Subcutaneous adipose tissue (tissue), 4 donors: ENCODE data around the gene LEMD1. TPM values are rescaled to one million over a fixed set of nuclear protein-coding genes. Genes with fewer than 3 reads are reported as not detected.

Experiments used
- total RNA-seq, 4 donors: library from RNA; depleted of rRNA; stranded (reverse); fragments of >200 nt; gene quantifications; one replicate each; pipeline ENCODE4 v1.1.0, GENCODE V29; 2016
- TF ChIP-seq, protein P1 (sequence below): fragments of 450-650 bp; IDR thresholded peaks from one replicate; pipeline ENCODE4 v1.5.1; 2016; ENCODE audit warnings: low read depth, mild to moderate bottlenecking, control low read depth, antibody characterized with exemption, moderate library complexity

Gene LEMD1
- total RNA-seq, 4 donors from 2014 or later, result not detected

DNA sequence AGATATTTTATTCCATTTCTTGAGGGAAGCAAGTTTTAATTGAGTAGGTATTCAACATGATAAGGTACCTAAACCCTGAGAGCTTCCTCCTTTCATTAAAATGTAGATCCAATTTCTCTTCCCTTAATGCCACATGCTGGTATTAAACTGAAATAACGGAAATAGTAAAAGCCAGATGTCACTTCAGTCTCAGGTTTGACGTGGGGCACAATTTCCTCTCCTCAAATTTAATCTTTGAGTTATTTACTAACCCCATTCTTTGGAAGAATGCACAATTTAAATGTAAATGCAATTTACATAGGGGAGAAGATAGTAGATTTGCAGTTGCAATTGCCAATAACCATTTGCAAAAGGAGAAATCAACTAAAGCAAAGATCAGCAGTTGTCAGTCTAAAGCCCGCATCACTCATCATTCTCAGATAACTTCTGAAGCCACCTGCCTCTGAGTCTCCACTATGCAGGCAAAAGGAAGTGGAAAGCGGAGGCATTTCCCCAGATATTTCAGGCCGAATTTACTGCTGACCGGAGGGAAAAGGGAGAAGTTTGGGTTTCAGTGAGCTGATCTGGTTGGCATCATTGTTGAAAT lies 2.1 kb upstream of the LEMD1 start:
- TF ChIP-seq, protein P1, sequence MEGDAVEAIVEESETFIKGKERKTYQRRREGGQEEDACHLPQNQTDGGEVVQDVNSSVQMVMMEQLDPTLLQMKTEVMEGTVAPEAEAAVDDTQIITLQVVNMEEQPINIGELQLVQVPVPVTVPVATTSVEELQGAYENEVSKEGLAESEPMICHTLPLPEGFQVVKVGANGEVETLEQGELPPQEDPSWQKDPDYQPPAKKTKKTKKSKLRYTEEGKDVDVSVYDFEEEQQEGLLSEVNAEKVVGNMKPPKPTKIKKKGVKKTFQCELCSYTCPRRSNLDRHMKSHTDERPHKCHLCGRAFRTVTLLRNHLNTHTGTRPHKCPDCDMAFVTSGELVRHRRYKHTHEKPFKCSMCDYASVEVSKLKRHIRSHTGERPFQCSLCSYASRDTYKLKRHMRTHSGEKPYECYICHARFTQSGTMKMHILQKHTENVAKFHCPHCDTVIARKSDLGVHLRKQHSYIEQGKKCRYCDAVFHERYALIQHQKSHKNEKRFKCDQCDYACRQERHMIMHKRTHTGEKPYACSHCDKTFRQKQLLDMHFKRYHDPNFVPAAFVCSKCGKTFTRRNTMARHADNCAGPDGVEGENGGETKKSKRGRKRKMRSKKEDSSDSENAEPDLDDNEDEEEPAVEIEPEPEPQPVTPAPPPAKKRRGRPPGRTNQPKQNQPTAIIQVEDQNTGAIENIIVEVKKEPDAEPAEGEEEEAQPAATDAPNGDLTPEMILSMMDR, result no peak

DNA sequence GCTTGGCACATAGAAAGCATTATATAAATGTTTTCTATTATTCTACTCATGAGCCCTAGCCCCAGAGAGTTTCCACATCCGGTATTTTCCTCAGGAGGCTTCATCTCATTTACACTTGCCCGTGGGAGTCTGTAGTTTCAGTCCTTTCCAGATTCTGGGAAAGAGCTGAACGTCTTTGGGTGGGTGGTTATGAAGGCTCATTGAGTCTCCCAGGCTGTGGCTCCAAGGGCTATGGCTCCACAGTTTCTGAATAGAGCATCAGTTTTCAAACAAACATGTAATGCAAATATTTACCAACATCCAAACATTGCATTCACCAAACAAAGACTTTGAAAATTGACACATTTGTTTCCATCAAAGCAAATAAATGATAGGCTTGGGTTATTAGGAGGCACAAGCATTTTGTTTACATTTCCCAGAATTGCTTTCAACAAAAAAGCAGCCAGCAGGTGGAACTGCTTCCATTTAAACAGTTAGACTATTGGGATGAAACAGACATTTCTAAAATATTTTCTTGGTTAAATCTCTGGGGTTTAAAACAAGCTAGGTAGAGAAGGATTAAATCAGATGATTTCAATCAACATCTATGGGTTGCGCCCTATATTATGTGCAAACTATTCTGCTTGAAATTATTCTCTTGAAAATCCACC lies 1.3 kb upstream of the LEMD1 start:
- TF ChIP-seq, protein P1, result no peak

DNA sequence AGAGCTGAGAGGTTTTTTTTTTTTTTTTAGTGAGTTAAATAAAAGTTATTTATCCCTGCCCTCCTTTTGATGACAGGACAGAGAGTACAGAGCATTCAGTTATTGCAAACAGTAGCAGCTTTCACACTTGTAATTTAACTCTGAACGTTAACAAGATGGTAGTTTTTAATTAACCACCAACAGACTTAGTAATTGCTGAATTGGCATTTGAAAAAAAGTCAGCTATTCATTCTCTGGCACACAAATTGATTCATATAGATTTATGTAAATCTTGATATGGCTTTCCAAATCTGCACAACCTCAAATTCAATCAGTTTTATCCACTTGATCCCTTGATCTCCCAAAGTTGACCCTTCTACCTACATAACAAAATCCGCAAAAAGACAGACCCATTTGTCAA lies 918 bp downstream of the LEMD1 start:
- TF ChIP-seq, protein P1, result no peak

DNA sequence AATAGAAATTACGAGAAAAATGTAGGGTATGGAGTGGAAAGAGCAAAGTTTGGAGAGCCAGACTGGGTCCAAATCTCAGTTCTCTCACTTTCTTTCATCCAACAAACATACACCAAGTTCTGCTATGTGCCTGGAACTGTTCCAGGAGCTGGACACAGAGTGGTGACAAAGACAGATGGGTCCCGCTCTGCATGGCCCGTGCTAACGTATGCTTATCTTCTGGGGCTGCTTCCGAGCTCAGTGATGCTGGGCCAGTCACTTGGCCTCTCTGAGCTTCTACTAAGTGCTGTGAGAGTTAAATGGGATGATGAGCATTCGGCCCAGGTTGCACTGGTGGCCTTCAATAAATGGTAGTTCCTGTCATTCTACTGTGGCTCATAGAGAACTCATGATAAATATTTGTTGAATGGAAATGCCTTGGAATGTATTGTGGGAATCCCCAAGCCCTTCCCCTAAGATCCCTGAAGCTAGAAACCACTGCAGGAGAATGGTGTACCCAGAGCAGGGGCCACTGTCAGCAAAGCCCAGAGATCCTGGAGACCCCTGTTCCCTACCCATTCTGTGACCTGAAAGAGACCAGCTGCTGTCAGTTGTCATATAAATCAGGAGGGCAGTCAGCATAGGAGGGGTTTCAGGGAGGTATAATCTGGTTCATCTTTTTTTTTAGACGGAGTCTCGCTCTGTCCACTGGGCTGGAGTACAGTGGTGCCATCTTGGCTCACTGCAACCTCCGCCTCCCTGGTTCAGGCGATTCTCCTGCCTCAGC lies 3.8 kb downstream of the LEMD1 start:
- TF ChIP-seq, protein P1, result no peak

DNA sequence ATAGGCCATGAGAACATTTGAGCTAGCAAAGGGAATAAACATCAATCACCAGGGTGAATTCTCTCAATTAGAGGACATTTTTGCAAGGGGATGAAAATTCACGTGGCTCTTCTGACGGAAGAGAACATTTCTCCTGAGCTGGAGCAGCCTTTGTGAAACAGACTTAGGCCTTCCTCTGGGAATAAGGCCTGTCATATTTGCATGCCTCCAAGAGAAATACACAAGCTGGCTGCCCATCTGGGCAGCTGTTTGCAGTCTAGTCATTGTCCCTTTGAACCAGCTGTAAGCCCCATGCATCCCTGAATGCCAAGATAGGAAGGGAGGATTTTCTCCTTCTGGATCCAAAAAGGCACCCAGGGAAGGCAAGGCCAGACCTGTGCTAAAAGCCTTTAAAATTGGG lies 5.5 kb downstream of the LEMD1 start:
- TF ChIP-seq, protein P1, result no peak

DNA sequence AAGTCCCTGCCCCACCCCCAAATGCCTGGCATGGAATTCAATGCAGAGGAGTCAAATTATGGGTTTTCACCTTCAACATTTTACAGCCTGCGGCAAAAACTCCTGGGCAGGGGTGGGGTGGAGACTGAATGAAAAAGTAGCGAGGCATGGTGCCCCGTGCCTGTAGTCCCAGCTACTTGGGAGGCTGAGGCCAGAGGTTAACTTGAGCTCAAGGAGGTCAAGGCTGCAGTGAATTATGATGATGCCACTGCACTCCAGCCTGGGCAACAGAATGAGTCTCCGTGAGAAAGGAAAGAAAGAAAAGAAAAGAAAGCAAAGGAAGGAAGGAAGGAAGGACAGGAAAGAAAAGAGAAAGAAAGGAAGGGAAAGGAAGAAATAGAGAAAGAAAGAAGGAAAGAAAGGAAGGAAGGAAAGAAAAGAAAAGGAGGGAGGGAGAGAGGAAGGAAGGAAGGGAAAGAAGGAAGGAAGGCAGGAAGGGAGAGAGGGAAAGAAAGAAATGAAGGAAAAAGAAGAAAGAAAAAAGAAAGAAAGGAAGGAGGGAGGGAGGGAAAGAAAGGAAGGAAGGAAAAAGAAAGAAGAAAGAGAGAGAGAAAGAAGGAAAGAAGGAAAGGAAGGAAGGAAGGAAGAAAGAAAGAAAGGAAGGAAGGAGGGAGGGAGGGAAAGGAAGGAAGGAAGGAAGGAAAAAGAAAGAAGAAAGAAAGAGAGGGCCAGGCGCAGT lies 11.1 kb downstream of the LEMD1 start:
- TF ChIP-seq, protein P1, result no peak

DNA sequence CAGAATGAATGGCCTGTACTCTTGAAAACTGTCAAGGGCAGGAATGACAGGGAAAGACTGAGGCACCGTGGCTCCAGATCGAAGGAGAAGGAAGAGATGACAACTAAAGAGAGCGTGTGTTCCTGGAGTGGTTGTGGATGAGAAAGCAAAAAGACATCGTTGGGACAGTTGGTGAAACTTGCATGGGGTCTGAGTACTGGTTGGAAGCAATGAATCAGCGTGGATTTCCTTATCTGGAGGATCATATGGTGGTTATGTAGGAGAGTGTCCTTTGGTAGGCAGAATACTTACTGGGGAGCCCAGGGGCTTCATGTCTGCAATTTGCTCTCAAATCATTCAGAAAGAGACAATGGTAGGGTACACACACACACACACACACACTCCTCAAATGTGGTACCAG lies 13.9 kb downstream of the LEMD1 start:
- TF ChIP-seq, protein P1, result no peak
